Inflammatory macrophage treated with lipopolysaccharide for 4 hours (primary cell): ENCODE data around the gene VIM.

Experiments used
- DNase-seq: peaks from one replicate; pipeline ENCODE4 v3.0.0-alpha.2; 2020

The VIM gene

DNA sequence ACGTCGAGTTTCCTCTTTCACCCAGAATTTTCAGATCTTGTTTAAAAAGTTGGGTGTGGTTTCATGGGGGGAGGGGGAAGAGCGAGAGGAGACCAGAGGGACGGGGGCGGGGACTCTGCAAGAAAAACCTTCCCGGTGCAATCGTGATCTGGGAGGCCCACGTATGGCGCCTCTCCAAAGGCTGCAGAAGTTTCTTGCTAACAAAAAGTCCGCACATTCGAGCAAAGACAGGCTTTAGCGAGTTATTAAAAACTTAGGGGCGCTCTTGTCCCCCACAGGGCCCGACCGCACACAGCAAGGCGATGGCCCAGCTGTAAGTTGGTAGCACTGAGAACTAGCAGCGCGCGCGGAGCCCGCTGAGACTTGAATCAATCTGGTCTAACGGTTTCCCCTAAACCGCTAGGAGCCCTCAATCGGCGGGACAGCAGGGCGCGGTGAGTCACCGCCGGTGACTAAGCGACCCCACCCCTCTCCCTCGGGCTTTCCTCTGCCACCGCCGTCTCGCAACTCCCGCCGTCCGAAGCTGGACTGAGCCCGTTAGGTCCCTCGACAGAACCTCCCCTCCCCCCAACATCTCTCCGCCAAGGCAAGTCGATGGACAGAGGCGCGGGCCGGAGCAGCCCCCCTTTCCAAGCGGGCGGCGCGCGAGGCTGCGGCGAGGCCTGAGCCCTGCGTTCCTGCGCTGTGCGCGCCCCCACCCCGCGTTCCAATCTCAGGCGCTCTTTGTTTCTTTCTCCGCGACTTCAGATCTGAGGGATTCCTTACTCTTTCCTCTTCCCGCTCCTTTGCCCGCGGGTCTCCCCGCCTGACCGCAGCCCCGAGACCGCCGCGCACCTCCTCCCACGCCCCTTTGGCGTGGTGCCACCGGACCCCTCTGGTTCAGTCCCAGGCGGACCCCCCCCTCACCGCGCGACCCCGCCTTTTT is at the start of gene VIM:
TSS of gene VIM (plus strand) at position 151 of the 925 bp plus-strand sequence. CDS start 1,182 bp downstream, outside the sequence.
- peak; percentile 99 for DNase-seq

DNA sequence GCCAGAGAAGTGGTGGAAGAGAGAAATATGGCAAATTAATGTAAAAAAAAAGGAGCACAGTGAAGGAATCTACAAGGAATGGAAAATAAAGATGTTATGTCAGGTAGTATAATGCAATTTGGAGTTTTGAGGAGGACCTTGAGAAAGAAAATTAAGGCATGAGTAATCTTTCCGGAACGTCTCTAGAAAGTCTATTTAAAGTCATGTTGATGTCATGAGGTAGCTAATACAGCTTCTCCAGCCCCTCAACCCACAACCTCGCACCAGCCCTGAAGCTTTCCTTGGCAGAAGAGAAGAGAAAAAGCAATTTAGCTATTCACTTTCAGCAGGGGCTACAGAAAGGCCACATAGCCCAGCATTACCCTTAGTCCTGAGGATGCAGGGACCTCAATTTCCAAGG is 49.0 kb upstream of the VIM start:
- peak; percentile 28 for DNase-seq

DNA sequence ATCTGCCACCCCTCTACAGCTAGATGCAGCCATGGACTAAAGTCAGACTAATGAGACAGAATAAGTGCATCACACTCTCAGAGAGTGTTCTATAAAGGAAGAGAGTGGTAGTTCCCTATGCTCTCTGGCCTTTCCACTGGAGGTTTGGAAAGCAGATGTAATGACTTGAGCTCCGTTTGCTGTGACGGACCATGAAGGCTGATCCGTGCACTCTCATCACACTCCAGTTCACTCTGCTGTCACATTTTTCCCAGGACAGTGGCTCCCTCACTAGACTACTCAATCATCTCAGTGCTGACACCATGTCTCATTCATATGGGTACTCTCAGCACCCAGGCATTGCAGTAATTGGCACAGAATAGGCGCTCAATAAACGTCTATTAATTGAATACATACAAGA is 46.9 kb upstream of the VIM start:
- DNase-seq, result no peak

DNA sequence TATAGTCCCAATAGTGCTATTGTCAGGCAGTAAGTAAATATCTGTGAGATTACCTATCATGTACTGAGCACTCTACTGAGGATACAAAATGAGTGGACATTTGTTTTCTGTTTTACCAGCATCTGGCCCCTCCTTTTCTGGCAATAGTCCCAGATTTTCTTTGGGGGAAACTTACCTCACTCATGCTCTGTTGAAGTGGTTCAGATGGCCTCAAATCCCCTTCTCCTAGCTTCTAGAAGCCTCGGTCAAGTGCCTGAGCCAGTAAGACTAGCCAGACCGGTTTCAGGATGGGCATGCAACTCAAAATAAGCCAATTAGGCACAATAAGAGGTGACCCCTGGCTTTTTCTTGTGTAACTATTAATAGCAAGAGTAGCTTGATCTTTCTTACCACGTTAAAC is 46.3 kb upstream of the VIM start:
- no peak for DNase-seq

DNA sequence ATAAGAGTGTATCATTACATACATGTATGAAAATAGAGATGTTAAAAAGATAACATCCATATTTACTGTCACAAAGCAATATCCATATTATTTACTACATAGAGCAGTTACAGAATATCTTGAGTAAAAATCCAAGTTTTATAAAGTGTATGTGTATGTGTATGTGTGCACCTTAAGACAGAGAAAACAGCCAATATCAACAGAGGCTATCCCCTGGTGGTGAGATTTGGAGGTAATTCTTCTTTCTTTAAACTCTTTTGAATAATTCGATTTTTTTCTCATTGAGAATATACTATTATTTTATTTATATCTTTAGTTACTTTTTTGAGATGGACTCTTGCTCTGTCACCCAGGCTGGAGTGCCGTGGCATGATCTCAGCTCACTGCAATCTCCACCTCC is 44.9 kb upstream of the VIM start:
- DNase-seq, result no peak

DNA sequence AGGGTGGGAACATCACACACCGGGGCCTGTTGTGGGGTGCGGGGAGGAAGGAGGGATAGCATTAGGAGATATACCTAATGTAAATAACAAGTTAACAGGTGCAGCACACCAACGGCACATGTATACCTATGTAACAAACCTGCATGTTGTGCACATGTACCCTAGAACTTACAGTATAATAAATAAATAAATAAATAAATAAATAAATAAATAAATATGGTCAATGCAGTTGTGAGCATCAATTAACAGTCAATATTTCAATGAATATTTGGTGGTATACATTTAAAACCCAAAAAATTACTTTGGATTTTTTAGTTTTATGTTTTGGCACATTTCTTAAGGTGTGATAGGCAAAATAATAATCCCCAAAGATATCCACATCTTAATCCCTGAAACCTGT is 42.2 kb upstream of the VIM start:
- no peak for DNase-seq

DNA sequence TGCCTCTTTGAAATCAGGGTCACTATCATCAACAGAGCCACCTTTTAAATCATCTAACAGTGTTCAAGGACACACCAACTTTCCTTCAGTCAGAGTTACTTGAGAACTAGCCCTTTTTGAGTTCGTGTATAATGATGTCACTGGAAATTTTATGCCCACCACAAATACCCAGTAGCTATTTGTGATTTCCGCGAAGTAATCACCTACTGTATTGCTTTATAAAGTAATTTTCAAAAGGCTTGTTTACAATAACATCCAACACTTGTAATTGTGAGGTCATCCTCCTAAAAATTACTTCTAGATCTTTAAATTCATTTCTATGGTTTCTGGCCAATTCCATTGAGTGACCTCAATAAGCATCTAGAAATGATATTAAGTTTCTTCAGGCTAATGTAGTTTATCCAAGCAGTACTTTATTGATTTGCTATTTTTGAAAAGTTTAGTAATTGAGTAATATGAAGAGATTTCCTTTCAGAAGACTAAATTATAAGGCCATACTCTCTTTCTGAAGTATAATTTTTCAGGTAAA is 39.3 kb upstream of the VIM start:
- DNase-seq, result no peak

DNA sequence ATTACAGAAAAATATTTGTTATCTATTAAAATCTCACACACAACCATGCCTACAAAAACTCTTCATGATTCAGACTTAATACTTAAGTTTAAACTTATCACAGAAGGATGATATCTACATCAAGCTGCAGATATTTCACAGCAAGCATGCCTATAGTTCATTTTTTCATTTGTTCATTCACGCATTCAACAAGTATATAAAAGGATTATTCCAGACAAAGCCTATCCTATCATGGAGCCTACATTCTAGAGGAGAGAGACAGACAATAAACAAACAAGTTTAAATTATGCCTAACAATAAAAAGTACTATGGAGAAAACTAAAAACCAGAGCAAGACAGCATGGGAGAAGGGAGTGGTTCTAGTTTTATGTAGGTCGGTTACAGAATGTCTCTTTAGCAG is 37.4 kb upstream of the VIM start:
- DNase-seq, result no peak

DNA sequence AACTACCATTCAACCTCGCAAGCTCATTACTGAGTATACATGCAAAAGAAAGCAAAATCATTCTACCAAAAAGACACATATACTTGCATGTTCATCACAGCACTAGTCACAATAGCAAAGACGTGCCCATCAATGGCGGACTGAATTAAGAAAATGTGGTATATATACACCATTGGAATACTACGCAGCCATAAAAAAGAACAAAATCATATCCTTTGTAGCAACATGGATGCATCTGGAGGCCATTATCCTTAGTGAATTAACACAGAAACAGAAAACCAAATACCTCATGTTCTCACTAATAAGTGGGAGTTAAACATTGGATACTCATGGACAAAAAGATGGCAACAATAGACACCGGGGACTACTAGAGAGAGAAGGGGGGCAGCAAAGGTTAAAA is 33.0 kb upstream of the VIM start:
- no peak for DNase-seq

DNA sequence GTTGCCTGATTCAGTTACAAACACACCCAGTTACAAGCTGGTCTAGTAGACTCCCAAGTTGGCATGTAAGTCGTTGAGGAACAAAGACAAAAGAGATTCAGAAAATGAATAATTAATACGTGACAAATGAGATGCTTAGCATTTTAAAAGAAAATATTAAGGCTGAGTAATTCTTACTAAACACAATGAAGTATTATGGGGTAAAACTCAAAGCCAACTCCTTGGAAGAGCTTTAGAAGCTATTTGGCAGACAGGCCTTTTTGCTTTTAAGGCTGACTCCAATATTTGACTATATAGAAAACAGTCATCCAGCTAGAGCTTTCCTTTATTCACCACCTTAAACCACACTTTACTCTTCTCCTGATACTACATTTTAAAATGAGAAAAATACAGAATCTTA is 32.0 kb upstream of the VIM start:
- no peak for DNase-seq

DNA sequence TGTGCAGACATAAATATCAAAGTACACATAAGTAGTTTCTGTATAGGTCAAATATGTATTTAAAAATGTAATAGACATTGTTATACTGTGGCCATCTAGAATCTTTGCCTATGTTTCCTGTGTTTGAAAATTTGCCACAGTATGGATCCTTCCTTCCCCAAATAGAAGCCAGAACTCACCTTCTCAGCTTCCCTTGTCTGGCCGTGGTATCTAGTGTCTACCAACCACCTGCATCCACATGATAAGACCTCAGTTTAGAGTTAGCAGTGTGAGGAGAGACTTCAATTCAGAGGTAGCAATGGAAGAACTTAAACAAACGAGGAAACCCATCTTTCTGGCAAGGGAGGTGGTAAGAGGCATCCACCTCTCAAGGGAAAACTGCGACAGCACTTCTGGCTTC is 31.5 kb upstream of the VIM start:
- no peak for DNase-seq

DNA sequence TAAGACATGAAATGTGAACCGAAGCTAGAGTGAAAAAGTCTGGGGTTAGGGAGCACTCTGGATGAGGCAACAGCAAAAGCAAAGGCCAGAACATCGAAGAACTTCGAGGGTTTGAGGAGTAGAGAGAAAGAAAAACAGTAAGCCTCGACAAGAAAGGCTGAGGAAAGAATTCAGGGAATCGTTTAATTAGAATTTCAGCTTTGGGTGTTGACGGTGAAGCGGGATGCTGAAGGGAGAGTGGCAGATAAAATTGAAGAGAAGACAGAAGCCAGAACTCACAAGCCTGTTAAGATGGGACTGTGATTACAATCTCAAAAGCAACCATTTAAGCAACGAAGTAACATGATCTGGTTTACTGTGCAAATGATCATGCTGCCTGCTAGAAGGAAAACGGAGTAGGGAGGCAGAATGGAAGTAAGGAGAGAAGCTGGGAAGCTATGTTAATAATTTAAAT is 28.7 kb upstream of the VIM start:
- DNase-seq, result no peak

DNA sequence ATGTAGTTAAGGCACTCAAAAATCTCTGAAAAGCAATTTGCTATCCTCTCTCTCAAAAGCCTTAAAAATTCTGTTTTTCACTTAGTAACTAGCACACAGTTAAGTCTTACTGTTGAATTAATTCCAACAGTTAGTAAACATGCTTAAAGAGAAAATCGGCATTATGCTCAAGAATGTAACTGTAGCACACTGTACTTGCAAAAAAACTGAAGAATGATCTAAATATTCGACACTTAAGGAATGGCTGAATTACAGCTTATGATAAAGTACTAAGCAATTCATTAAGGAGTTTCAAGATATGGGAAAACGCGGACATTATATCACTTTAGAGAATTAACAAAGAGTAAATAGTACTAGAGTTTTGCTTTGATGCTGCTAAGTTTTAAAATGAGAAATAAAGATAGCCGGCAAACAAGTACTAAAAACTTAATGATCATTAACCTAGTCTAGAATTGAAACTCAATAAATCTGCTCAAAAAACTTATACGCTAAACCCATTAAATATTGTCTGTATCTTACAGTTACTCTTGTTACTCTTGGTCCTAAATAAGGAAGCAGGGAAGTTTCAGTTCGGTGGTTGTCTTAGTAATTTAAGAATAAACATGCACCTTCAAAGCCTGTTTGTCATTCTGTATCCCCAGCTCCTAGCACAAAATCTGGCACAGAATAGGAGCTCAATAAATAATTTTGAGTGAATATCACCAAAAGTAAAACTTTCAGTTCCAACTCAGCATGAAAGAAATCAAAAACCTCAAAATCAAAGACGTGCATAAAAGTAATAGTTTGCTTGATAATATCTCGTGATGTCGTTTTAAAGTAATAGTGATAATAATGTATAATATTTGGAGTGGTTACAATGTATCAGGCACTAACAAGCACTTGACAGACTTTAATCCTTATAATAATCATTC is 27.8 kb upstream of the VIM start:
- DNase-seq, result peak; percentile 66

DNA sequence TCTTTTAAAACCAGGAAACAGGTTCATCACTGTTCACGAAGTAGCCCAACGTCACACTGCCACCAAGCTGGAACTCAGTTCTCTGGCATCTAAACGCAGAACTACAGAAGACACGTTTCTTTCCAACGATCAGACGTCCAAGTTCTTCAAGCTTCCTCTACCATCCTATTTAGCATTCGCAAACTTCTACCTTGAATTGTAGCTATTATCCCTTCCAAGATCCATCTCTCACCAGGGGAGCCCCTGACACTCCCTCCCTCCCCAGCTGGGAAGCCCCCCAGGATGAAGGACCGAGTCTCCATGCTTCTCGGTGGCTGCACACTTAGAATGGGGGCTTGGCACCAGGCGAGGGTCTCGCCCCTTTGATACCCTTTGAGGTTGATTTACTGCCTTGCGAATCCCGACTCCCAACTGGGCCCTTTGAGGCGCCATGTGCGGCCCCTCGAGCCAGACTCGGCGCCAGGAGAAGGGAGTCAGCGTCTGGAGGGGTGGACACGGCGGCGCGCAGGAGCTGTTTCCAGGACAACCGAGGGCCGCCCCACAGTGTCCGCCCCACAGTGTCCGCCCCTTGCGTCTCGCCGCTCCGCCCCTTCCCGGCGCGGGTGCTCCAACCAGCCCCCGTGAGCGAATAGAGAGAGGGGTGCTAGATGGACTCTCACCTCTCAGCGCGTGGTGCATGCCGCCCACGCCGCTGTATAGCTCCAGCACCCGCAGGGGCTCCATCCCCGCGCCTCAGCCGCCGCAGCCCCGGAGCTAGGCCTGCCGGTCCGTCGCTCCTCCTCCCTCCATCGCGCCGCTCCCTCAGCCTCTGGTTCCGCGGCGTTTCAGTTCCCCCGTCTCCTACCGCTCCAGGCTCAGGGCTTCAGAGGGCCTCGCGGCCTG is 26.9 kb upstream of the VIM start, which contains the start of gene TRDMT1:
TSS of gene TRDMT1 (minus strand) at position 761 of the 882 bp plus-strand sequence. CDS start at position 723, 38 bp downstream.
- DNase-seq, result peak; percentile 87

DNA sequence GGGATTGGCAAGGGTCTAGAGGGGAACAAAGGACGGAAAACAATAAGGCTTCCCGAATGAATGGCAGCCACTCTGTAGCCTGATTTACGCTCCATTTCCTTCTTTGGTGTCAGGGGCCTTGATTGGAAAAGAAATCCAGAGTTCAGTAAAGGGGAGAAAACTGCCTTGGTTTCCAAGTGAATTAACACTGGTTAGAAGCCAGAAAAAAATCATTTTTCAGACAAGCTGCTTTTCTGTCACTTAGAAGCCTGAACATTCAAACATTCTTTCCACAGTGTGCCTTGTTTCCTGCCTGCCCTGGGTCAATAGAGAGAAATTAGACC is 26.3 kb upstream of the VIM start:
- DNase-seq, result no peak

DNA sequence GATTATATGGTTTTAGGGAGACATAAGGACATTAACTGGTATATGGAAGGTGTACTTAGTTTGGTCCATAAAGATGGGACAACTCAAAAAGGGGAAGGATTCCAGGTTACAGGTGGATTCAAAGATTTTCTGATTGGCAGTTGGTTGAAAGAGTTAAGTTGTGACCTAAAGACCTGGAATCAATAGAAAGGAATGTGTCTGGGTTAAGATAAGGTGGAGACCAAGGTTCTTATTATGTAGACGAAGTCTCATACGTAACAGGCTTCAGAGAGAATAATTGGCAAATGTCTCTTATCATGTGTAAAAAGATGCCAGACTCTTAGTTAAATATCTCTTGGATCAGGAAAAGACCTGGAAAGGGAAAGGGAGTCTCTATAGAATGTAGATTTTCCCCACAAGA is 25.5 kb upstream of the VIM start:
- DNase-seq, result no peak

DNA sequence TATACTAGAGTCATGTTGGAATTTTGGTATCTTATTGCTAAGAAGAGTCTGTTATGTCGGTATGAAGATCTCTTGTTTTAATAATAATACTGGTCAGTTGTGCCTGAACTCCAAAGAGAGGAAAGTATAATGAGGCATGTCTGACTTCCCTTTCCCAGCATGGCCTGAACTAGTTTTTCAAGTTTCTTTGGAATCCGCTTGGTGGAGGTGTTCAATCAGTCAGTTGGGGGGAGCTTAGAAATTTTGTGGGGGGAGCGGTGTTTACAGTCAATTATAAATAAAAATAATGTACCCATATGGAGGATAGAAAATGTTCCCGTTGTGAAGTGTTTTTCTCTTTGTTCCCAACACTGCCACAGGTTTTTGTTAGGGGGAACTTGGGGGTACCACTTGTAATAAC is 25.0 kb upstream of the VIM start:
- no peak for DNase-seq

DNA sequence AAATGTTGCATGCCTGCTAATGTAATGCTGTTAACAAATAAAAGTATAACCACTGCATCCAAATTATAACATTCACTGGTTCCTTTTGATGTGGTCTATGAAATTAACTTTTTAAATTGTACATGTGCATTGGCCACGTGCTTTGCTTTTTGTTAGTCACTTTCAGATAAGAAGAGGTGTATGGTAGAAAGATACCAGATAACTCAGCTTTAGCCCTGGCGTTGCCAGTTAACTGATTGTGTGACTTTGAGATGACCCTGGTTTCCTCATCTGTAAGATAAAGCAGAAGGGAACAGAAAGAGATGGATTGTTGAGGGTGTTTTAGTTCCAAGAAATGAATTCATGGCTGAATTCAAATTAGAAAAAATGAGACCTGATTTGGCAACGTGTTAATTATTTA is 24.6 kb upstream of the VIM start:
- DNase-seq, result no peak

DNA sequence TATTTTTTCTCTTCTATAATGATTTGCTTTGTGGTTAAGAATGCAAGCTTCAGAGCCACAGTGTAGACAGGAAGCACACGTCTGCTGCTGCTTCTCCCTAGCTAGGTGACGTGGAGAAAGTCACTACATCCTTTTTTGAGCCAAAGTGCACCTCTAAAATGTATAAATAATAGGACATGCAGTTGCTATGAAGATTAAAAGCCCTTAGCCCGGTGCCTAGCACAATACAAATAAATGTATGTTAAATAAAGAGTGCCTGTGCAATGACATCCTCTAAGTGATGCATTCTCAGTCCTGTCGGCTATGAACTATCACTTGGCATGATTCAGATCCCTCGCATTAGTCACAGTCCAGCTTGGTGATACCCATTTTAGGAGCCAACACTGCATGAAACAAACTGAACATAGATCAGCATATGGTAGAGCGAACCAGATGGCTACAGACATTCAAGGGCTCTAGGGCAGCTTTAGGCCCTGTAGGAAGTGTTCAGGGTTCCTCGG is 21.8 kb upstream of the VIM start:
- DNase-seq, result peak; percentile 82

DNA sequence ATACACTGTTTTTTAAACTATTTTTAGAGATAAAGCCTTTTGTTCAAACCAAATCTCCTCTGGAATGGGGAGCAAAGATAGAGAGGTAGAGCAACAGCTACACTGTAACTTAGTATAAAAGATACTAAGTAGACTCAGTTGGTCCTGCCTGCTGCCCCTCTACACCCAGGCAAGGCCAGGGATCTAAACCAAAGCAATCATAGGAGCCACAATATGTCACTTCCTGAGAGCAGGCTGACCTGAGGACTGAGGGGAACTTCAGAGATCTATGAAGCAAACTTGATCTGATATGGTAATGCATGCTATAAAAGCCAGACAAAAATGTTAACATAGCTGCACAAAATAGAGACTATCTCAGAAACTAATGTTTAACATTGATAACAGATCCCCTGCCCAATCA is 19.6 kb upstream of the VIM start:
- no peak for DNase-seq

DNA sequence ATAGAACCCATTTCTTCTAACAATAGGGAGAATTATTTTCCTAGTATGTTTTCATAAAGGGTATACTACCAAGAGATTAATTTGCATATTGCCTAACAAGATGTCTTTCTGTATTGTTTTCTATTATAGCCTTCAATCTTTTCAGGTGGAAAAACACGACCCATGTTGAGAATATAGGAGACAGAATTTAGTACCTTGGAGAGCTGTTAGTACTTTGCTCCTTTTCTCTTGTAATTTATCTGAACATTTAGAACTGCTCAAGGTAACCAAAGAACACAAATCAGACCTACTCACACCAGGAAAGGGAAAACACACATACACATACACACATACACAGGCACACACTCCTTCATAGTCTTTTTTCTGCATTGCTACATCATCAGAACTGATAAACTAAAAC is 18.7 kb upstream of the VIM start:
- no peak for DNase-seq

DNA sequence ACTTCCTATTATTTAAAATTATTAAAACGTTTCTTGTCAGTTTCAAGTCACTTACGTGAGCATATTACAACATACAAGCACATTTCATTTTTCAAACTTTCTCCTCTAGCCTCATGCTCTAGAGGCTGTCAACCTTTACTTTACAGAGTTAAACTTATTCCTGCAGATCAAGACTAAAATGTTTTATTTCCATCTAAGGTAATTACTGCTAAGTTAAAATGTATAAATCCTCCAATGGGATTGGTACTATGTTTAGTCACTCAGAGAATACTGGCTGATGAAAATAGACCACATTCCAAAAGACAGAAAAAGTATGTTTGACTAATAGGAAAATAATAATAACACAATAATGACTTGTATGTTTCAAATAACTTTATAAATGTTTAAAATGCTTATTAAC is 18.2 kb upstream of the VIM start:
- DNase-seq, result peak; percentile 53
